Mucosa of descending colon (tissue), 3 donors: ENCODE measurements around the gene TAX1BP3. TPM values are rescaled to one million over a fixed set of nuclear protein-coding genes. Genes with fewer than 3 reads are reported as not detected.

Source experiments
- ATAC-seq: fragments of 200-7000 bp; cut with Tn5 transposase; one replicate; pipeline ENCODE4 v1.9.1; 2020; ENCODE audit warnings: mild to moderate bottlenecking, moderate library complexity
- DNase-seq, 3 donors: peaks; one replicate each; pipeline ENCODE4 v3.0.0-alpha.2; 2020
- H3K36me3 ChIP-seq: fragments of 200-600 bp; one replicate; pipeline ENCODE4 v1.8.0; 2021; ENCODE audit warnings: low read depth, mild to moderate bottlenecking
- H3K4me1 ChIP-seq: fragments of 200-600 bp; one replicate; pipeline ENCODE4 v1.8.0; 2021; ENCODE audit warnings: low read depth, mild to moderate bottlenecking
- H3K4me3 ChIP-seq: fragments of 200-600 bp; one replicate; pipeline ENCODE4 v1.8.0; 2021; ENCODE audit warnings: mild to moderate bottlenecking
- H3K9me3 ChIP-seq: fragments of 200-600 bp; one replicate; pipeline ENCODE4 v1.8.0; 2021; ENCODE audit warnings: mild to moderate bottlenecking
- intact Hi-C, 2 donors: fragments of 100-400 bp; cut with DNase I in 1 of 2; cut with micrococcal nuclease in 1 of 2; formaldehyde crosslinking; loops; one replicate each; pipeline versions ENCODE4 v1.11.0 to v1.11.1; 2022; cut with DNase I, micrococcal nuclease
- total RNA-seq, 3 donors: library from RNA; stranded (reverse); fragmentation: NEBNext Ultra II Directional in 2 of 3; extraction: Animal tissue kit (Norgen Biotek cat#: 25700) in 2 of 3; gene quantifications; one replicate each; pipeline versions ENCODE4 v1.2.1 to v1.2.4, GENCODE V29; 2021 to 2023
- TF ChIP-seq, protein P1 (sequence below): fragments of 200-600 bp; IDR thresholded peaks from one replicate; pipeline ENCODE4 v1.8.0; 2022; ENCODE audit warnings: antibody characterized with exemption, mild to moderate bottlenecking
- donor health status: DM: no; HTN: no; CAD: no; lungs with moderate emphysema.
- donor health status: DM: no; HTN: no; CAD: no.
- donor health status: DM: no; HTN: yes; CAD: no.

The TAX1BP3 gene
- total RNA-seq, 3 donors from 2014 or later: 162 to 297 (median 197) TPM

DNA sequence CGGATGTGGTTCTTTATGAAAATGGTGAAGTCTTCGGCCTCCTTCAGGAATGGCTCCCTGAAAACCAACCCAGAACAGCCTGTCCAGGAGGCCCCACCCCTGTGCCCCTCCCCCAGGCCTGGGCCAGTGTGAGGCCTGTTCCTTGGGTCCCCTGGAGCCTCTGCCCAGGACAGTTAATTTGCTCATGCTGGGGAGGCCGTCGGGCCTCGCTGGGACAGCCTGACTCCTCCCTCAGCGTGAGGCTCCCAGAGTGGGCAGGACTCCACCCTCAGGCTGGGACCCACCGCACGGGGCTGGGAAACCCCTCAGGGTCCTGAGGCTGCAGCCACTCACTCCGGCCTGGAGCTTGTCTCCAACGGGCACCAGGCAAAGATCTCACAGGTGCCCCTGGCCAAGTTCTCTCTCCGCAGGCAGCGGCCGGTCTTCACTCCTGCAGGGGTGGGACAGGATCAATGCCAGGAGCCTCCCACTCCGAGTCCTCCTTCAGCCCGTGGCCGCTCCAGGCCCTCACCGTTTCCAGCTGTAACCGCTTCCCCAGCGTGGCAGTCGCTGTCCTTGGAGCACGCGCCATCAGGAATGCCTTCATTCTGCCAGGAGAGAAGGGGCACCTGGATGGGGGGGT lies 21.8 kb upstream of the TAX1BP3 start:
- Histone ChIP-seq H3K36me3 (no peaks in the 10 kb centered on the region), H3K4me3 (no peak overlapping the region), H3K9me3 (no peaks in the 10 kb centered on the region), H3K4me1 (no peaks in the 10 kb centered on the region)
- intact Hi-C loops: no loop called here
- DNase-seq (no peak), ATAC-seq (no peak)
- TF ChIP-seq, protein P1, sequence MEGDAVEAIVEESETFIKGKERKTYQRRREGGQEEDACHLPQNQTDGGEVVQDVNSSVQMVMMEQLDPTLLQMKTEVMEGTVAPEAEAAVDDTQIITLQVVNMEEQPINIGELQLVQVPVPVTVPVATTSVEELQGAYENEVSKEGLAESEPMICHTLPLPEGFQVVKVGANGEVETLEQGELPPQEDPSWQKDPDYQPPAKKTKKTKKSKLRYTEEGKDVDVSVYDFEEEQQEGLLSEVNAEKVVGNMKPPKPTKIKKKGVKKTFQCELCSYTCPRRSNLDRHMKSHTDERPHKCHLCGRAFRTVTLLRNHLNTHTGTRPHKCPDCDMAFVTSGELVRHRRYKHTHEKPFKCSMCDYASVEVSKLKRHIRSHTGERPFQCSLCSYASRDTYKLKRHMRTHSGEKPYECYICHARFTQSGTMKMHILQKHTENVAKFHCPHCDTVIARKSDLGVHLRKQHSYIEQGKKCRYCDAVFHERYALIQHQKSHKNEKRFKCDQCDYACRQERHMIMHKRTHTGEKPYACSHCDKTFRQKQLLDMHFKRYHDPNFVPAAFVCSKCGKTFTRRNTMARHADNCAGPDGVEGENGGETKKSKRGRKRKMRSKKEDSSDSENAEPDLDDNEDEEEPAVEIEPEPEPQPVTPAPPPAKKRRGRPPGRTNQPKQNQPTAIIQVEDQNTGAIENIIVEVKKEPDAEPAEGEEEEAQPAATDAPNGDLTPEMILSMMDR: no peak

GRCh38 chr17:3689262-3690093 lies 21.1 kb upstream of the TAX1BP3 start:
- TF ChIP-seq, protein P1: no peak
- H3K4me1 ChIP-seq: no peaks in the 10 kb centered on the region
- no peaks in the 10 kb centered on the region for H3K9me3 ChIP-seq
- intact Hi-C loops: no loop called here
- peak; percentile 17 for ATAC-seq
- no peaks in the 10 kb centered on the region for H3K36me3 ChIP-seq
- H3K4me3 ChIP-seq: no peak overlapping the region
- no peak for DNase-seq

GRCh38 chr17:3688852-3689261 lies 20.5 kb upstream of the TAX1BP3 start:
- ATAC-seq: peak; percentile 32
- no peak for DNase-seq
- intact Hi-C loops: no loop called here

DNA sequence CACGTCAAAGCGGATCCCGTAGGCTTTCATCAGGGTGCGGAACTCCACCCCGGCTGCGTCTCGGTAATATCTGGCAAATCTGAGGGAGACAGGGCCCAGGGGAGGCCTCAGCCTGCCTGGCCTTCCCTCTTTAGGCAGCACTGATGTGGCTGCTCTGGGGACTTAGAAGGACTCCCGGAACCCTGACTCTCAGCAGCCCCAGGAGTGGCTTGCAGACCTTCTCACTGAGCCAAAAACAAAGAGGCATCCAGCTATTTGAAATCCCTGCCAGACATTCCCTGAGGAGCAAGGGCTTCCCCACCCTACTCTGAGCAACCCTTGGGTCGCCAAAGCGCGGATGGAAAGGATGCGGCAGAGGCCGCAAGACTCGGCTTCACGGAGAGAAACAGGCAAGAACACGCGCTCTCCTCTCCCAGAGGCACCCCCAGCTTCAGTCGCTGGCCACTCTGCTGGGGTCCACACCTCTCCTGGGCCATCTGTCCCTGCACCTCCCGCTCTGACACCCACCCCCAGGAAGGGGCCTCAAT lies 19.7 kb upstream of the TAX1BP3 start:
- Histone ChIP-seq H3K4me3 (no peak overlapping the region), H3K9me3 (no peaks in the 10 kb centered on the region), H3K36me3 (no peaks in the 10 kb centered on the region), H3K4me1 (no peaks in the 10 kb centered on the region)
- intact Hi-C loops: no loop called here
- TF ChIP-seq, protein P1: no peak
- DNase-seq (no peak), ATAC-seq (no peak)

More at GRCh38 chr17:3688852-3689261, 20.5 kb upstream of the TAX1BP3 start:
- Histone ChIP-seq H3K4me3 (no peak overlapping the region), H3K36me3 (no peaks in the 10 kb centered on the region), H3K9me3 (no peaks in the 10 kb centered on the region), H3K4me1 (no peaks in the 10 kb centered on the region)
- TF ChIP-seq, protein P1: no peak

- intact Hi-C loops: no loop called here
- H3K4me1 ChIP-seq: no peaks in the 10 kb centered on the region
- no peak for DNase-seq
- no peak overlapping the region for H3K4me3 ChIP-seq
- TF ChIP-seq, protein P1: no peak
- ATAC-seq: no peak
- no peaks in the 10 kb centered on the region for H3K9me3 ChIP-seq
- H3K36me3 ChIP-seq: no peaks in the 10 kb centered on the region
Observed at GRCh38 chr17:3685174-3685573, 16.8 kb upstream of the TAX1BP3 start.
